H9 (cell line): Measurements from ENCODE around the gene YKT6. TPM values are rescaled to one million over a fixed set of nuclear protein-coding genes. Genes with fewer than 3 reads are reported as not detected.
A peak's percentile ranks its signal among the peaks of the same experiment; 100 is the strongest.

Source experiments
- DNase-seq: peaks from one replicate; pipeline ENCODE4 v3.0.0-alpha.2; 2017
- H2AFZ ChIP-seq: one replicate; pipeline ENCODE4 v1.6.1; 2013; ENCODE audit warnings: mild to moderate bottlenecking, low read length, control low read depth, moderate library complexity
- H2AK5ac ChIP-seq: 2 replicates; pipeline ENCODE4 v1.6.1; 2013; ENCODE audit warnings: low read length, control low read depth, mixed read lengths; ENCODE audit not compliant: insufficient read length
- H2BK120ac ChIP-seq: one replicate; pipeline ENCODE4 v1.6.1; 2013; ENCODE audit warnings: low read depth, mild to moderate bottlenecking, low read length, control low read depth, inconsistent platforms; ENCODE audit not compliant: poor library complexity, severe bottlenecking
- H2BK12ac ChIP-seq: 2 replicates; pipeline ENCODE4 v1.6.1; 2013; ENCODE audit warnings: low read length, control low read depth, mixed read lengths, low read depth; ENCODE audit not compliant: insufficient read length
- H2BK15ac ChIP-seq: 2 replicates; pipeline ENCODE4 v1.6.1; 2013; ENCODE audit warnings: low read depth, low read length, control low read depth
- H2BK20ac ChIP-seq: one replicate; pipeline ENCODE4 v1.6.1; 2013; ENCODE audit warnings: low read depth, mild to moderate bottlenecking, low read length, control low read depth, inconsistent platforms; ENCODE audit not compliant: poor library complexity, severe bottlenecking
- H2BK5ac ChIP-seq: 2 replicates; pipeline ENCODE4 v1.6.1; 2013; ENCODE audit warnings: low read length, control low read depth, mixed read lengths; ENCODE audit not compliant: insufficient read length
- H3K14ac ChIP-seq: 2 replicates; pipeline ENCODE4 v1.6.1; 2013; ENCODE audit warnings: low read length, control low read depth; ENCODE audit not compliant: insufficient read depth
- H3K18ac ChIP-seq: 2 replicates; pipeline ENCODE4 v1.6.1; 2013; ENCODE audit warnings: low read depth, mild to moderate bottlenecking, mixed read lengths, low read length, control low read depth; ENCODE audit not compliant: insufficient read length
- H3K23ac ChIP-seq: 2 replicates; pipeline ENCODE4 v1.6.1; 2013; ENCODE audit warnings: low read length, control low read depth, mixed read lengths, low read depth; ENCODE audit not compliant: insufficient read length
- H3K23me2 ChIP-seq: 2 replicates; pipeline ENCODE4 v1.6.1; 2013; ENCODE audit warnings: low read depth, mild to moderate bottlenecking, mixed read lengths, low read length, control low read depth; ENCODE audit not compliant: insufficient read length, poor library complexity, severe bottlenecking
- H3K27ac ChIP-seq: 2 replicates; pipeline ENCODE4 v1.5.1; 2013; ENCODE audit warnings: low read length, control low read depth, mixed read lengths, low read depth; ENCODE audit not compliant: insufficient read length
- H3K27me3 ChIP-seq: 2 replicates; pipeline ENCODE4 v1.6.1; 2013; ENCODE audit warnings: low read length, control low read depth, inconsistent platforms; ENCODE audit not compliant: insufficient read depth
- H3K4ac ChIP-seq: 2 replicates; pipeline ENCODE4 v1.6.1; 2013; ENCODE audit warnings: low read depth, mild to moderate bottlenecking, control low read depth, inconsistent platforms, low read length, moderate library complexity
- H3K4me1 ChIP-seq: 2 replicates; pipeline ENCODE4 v1.6.1; 2013; ENCODE audit warnings: low read length, control low read depth, inconsistent platforms; ENCODE audit not compliant: insufficient read depth
- H3K4me2 ChIP-seq: 2 replicates; pipeline ENCODE4 v1.6.1; 2013; ENCODE audit warnings: low read length, control low read depth, mixed read lengths; ENCODE audit not compliant: insufficient read length, insufficient read depth
- H3K56ac ChIP-seq: 2 replicates; pipeline ENCODE4 v1.6.1; 2013; ENCODE audit warnings: low read depth, mild to moderate bottlenecking, mixed read lengths, low read length, control low read depth; ENCODE audit not compliant: insufficient read length
- H3K79me1 ChIP-seq: 2 replicates; pipeline ENCODE4 v1.6.1; 2013; ENCODE audit warnings: low read depth, mild to moderate bottlenecking, moderate library complexity, low read length, control low read depth, inconsistent platforms; ENCODE audit not compliant: insufficient read depth, poor library complexity, severe bottlenecking
- H3K79me2 ChIP-seq: 2 replicates; pipeline ENCODE4 v1.6.1; 2013; ENCODE audit warnings: low read length, control low read depth, inconsistent platforms; ENCODE audit not compliant: insufficient read depth
- H3K9ac ChIP-seq: 2 replicates; pipeline ENCODE4 v1.6.1; 2013; ENCODE audit warnings: low read length, control low read depth, mixed read lengths; ENCODE audit not compliant: insufficient read length; ENCODE audit errors: extremely low read depth
- H3K9me3 ChIP-seq: one replicate; pipeline ENCODE4 v1.6.1; 2013; ENCODE audit warnings: low read depth, low read length, inconsistent platforms; ENCODE audit not compliant: control insufficient read depth
- H3T11ph ChIP-seq: one replicate; pipeline ENCODE4 v1.6.1; 2013; ENCODE audit warnings: mild to moderate bottlenecking, low read length, control low read depth, inconsistent platforms
- H4K20me1 ChIP-seq: one replicate; pipeline ENCODE4 v1.6.1; 2013; ENCODE audit not compliant: control insufficient read depth, insufficient read length, insufficient read depth
- H4K5ac ChIP-seq: 2 replicates; pipeline ENCODE4 v1.6.1; 2013; ENCODE audit warnings: low read depth, mild to moderate bottlenecking, mixed read lengths, low read length, control low read depth; ENCODE audit not compliant: insufficient read length
- H4K8ac ChIP-seq: replicated peaks from 2 replicates; pipeline ENCODE4 v1.6.1; 2013; ENCODE audit warnings: low read length, control low read depth, mixed read lengths, low read depth; ENCODE audit not compliant: insufficient read length
- H4K91ac ChIP-seq: 2 replicates; pipeline ENCODE4 v1.6.1; 2013; ENCODE audit warnings: low read depth, mild to moderate bottlenecking, moderate library complexity, mixed read lengths, low read length, control low read depth; ENCODE audit not compliant: insufficient read length
- H3K27ac Mint-ChIP-seq, 3 experiments: 2 replicates in 2 of 3; 3 replicates in 1 of 3; pipeline ENCODE4 v1.8.0; 2020 to 2021; ENCODE audit warnings: mixed read lengths in 3 of 3, mild to moderate bottlenecking in 1 of 3, moderate library complexity in 1 of 3
- H3K27me3 Mint-ChIP-seq: 2 replicates; pipeline ENCODE4 v1.8.0; 2021; ENCODE audit warnings: low read depth, mild to moderate bottlenecking, moderate library complexity, mixed read lengths
- H3K36me3 Mint-ChIP-seq, 3 experiments: 2 replicates in 2 of 3; 3 replicates in 1 of 3; pipeline ENCODE4 v1.8.0; 2020 to 2021; ENCODE audit warnings: low read depth in 3 of 3, mixed read lengths in 3 of 3; ENCODE audit not compliant: insufficient read depth in 1 of 3
- H3K4me1 Mint-ChIP-seq, 2 experiments: 2 replicates each; pipeline ENCODE4 v1.8.0; 2020; ENCODE audit warnings: mixed read lengths in 2 of 2
- H3K4me3 Mint-ChIP-seq, 2 experiments: 2 replicates in 1 of 2; 3 replicates in 1 of 2; pipeline ENCODE4 v1.8.0; 2020 to 2021; ENCODE audit warnings: mild to moderate bottlenecking in 2 of 2, mixed read lengths in 2 of 2, moderate library complexity in 1 of 2
- H3K9me3 Mint-ChIP-seq, 2 experiments: 2 replicates in 1 of 2; 3 replicates in 1 of 2; pipeline ENCODE4 v1.8.0; 2020; ENCODE audit warnings: mild to moderate bottlenecking in 2 of 2, mixed read lengths in 2 of 2, moderate library complexity in 1 of 2
- CTCF ChIP-seq: fragments of 200-600 bp; sonication (generic); conservative IDR thresholded peaks from 3 replicates; pipeline ENCODE4 v1.8.0; 2021; ENCODE audit warnings: antibody characterized with exemption, mild to moderate bottlenecking
- WGBS: extraction: QIAGEN DNeasy Blood & Tissue Kit; methylation state at CpG from one replicate; pipeline ENCODE4 v1.1.7; 2013; ENCODE audit warnings: missing lambda C conversion rate, low lambda C conversion rate, mixed read lengths; ENCODE audit not compliant: insufficient read length; ENCODE audit errors: extremely low coverage; 5-methylcytosine and 5-hydroxymethylcytosine counted together
- total RNA-seq: library from RNA; stranded (reverse); gene quantifications from 2 replicates; pipeline ENCODE4 v1.2.1, GENCODE V29; 2021

The YKT6 gene
- total RNA-seq, 1 experiment from 2014 or later = 104 TPM

GRCh38 chr7:44244282-44244681, 43.5 kb downstream of the YKT6 start:
- Histone ChIP-seq H3K27ac (no peak overlapping the region), H3K9ac (no peak overlapping the region), H4K20me1 (peaks cover 3% of the 10 kb centered on the region), H3K23ac (no peak overlapping the region), H3K4me2 (no peak overlapping the region), H4K91ac (no peak overlapping the region), H3K23me2 (no peaks in the 10 kb centered on the region), H2BK15ac (no peak overlapping the region), H3T11ph (no peak overlapping the region), H3K4me1 (no peaks in the 10 kb centered on the region), H3K14ac (no peak overlapping the region), H3K79me1 (no peaks in the 10 kb centered on the region), H2BK5ac (no peak overlapping the region), H4K5ac (no peak overlapping the region), H3K9me3 (no peaks in the 10 kb centered on the region), H2BK120ac (no peak overlapping the region), H2BK20ac (no peak overlapping the region), H3K56ac (no peak overlapping the region), H3K4ac (no peak overlapping the region), H2BK12ac (no peak overlapping the region), H2AK5ac (no peak overlapping the region), H2AFZ (no peak overlapping the region), H3K18ac (no peak overlapping the region), H3K79me2 (no peaks in the 10 kb centered on the region), H4K8ac (no peak overlapping the region), H3K27me3 (no peaks in the 10 kb centered on the region)
- Mint-ChIP-seq H3K27ac (no peak overlapping the region; a peak in 1 of 7 replicates), H3K27me3 (peaks cover 1% of the 10 kb centered on the region), H3K4me1 (peaks cover 2 to 5% of the 10 kb centered on the region in 2 experiments; a peak in 1 of 4 replicates), H3K36me3 (peaks cover 0 to 1% (median 0%) of the 10 kb centered on the region in 3 experiments; a peak in 1 of 7 replicates), H3K9me3 (no peaks in the 10 kb centered on the region; a peak in 1 of 5 replicates), H3K4me3 (no peak overlapping the region)
- no CpG with 5 or more reads among the region's 8 CpGs for WGBS
- peak; percentile 67 for TF ChIP-seq CTCF
- DNase-seq = peak; percentile 66
